ENCODE data around the gene ABCG1.

DNA sequence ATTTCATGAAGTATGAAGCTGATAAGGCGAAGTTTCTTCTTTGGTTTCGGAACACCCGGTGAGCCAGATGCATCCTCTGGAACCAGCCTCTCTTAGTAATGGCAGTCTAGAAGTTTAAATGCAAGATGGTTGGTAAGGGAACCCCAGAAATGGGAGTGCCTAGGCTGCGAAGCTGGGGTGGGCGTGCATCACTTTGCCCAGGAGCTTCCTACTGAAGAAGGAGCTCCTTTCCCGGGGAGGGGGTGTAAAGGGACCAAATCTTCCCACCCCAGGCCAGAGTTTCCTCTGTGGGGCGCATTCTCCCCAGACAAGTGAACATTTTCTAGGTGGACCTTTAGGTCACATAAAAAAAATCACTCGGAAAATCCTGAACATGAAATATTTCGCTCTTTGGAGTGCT, 127.5 kb downstream of the ABCG1 start:
- TF ChIP-seq, protein P1, sequence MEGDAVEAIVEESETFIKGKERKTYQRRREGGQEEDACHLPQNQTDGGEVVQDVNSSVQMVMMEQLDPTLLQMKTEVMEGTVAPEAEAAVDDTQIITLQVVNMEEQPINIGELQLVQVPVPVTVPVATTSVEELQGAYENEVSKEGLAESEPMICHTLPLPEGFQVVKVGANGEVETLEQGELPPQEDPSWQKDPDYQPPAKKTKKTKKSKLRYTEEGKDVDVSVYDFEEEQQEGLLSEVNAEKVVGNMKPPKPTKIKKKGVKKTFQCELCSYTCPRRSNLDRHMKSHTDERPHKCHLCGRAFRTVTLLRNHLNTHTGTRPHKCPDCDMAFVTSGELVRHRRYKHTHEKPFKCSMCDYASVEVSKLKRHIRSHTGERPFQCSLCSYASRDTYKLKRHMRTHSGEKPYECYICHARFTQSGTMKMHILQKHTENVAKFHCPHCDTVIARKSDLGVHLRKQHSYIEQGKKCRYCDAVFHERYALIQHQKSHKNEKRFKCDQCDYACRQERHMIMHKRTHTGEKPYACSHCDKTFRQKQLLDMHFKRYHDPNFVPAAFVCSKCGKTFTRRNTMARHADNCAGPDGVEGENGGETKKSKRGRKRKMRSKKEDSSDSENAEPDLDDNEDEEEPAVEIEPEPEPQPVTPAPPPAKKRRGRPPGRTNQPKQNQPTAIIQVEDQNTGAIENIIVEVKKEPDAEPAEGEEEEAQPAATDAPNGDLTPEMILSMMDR (IDR thresholded peaks at IDR 0.05 in 4 of 5, conservative IDR thresholded peaks at IDR 0.05 in 1 of 5) = no peak
- TF ChIP-seq POLR2A (IDR thresholded peaks at IDR 0.05) = no peak
